LNCaP clone FGC (cell line): ENCODE measurements around the gene RACGAP1.

Source experiments
- DNase-seq: peaks from one replicate; pipeline ENCODE4 v3.0.0-alpha.2; 2011; ENCODE audit warnings: low read depth
- H3K4me3 ChIP-seq: 2 replicates; pipeline ENCODE4 v1.5.1; 2011; ENCODE audit warnings: mild to moderate bottlenecking, low read depth, low read length, control low read depth
- TF ChIP-seq, protein P1 (sequence below): IDR thresholded peaks from 2 replicates; pipeline ENCODE4 v1.5.1; 2012; ENCODE audit warnings: mild to moderate bottlenecking; ENCODE audit not compliant: control insufficient read depth, insufficient read depth; ENCODE audit errors: extremely low read depth

The RACGAP1 gene

GRCh38 chr12:49980501-49981349 is 44.6 kb downstream of the RACGAP1 start:
- no peak for DNase-seq
- TF ChIP-seq, protein P1, sequence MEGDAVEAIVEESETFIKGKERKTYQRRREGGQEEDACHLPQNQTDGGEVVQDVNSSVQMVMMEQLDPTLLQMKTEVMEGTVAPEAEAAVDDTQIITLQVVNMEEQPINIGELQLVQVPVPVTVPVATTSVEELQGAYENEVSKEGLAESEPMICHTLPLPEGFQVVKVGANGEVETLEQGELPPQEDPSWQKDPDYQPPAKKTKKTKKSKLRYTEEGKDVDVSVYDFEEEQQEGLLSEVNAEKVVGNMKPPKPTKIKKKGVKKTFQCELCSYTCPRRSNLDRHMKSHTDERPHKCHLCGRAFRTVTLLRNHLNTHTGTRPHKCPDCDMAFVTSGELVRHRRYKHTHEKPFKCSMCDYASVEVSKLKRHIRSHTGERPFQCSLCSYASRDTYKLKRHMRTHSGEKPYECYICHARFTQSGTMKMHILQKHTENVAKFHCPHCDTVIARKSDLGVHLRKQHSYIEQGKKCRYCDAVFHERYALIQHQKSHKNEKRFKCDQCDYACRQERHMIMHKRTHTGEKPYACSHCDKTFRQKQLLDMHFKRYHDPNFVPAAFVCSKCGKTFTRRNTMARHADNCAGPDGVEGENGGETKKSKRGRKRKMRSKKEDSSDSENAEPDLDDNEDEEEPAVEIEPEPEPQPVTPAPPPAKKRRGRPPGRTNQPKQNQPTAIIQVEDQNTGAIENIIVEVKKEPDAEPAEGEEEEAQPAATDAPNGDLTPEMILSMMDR = no peak
- H3K4me3 ChIP-seq = no peak overlapping the region

- TF ChIP-seq, protein P1 = no peak
- DNase-seq = no peak
- no peak overlapping the region for H3K4me3 ChIP-seq
These were observed 45.5 kb downstream of the RACGAP1 start for GRCh38 chr12:49979791-49980190.

DNA sequence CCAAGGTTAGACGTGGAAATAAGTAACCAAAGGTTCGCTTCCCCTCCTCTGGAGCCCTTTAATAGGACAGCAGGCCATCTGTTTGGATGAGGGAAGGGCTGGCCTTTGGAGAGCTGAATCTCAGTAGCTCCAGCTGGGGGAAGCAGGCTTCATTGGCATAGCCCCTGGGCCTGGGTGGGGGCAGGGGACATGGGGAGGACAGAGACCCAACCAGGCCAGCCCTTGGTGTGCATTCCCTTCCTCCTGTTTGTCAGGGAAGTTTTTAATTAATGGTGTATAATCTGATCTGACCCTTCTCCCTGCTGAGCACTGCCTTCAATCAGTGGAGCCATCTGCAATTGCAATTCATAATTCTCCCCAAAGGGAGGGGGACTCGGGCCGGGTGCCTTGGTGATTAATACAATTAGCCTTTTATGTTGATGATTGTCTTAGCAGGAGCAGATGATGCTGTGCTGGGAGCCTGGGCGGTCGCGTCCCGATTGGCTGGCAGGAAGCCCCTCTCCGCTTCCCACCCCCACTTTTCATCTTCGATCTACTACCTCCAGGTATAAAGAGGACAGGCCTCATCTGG is 46.2 kb downstream of the RACGAP1 start:
- no peak for DNase-seq
- TF ChIP-seq, protein P1 = no peak
- no peak overlapping the region for H3K4me3 ChIP-seq

DNA sequence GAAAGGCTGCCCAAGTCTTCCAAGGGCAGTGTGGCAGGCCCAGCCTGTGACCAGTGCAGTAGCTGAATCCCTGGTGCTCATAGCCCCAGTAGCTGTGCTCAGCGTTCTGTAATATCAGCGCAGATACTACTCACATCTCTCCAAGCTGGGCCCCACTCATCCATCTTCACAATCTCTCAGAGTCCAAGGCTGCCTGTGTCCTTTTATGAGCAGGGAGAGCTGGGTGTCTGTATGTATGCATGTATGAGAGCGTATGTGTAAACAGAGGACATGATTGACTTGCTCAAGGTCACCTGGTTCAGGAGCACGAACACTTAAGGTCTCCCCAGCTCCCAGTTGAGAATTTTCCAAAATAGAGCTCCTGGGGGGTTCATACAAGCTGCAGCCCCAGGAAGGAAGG is 47.2 kb downstream of the RACGAP1 start:
- no peak overlapping the region for H3K4me3 ChIP-seq
- no peak for DNase-seq
- TF ChIP-seq, protein P1 = no peak

- no peak overlapping the region for H3K4me3 ChIP-seq
- TF ChIP-seq, protein P1 = no peak
- DNase-seq = no peak
These were observed 48.7 kb downstream of the RACGAP1 start for GRCh38 chr12:49976557-49976956.

DNA sequence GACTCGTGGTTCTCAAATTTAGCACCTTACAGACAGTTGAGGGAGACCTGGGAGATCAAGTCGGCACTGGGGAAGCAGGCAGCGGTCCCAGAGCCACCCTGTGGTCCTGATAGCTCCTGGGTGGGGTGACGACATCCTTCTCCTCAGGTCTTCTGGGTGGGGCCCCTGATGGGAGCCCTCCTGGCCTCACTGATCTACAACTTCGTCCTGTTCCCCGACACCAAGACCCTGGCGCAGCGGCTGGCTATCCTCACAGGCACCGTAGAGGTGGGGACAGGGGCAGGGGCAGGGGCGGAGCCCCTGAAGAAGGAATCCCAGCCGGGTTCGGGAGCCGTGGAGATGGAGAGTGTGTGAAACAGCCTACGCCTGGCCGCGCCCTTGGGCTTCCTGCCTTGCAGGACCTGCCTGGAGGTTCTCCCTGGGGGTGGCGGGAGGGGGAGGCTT is 50.0 kb downstream of the RACGAP1 start:
- TF ChIP-seq, protein P1 = no peak
- DNase-seq = no peak
- H3K4me3 ChIP-seq = no peak overlapping the region
